Measurements from ENCODE around the gene SLC40A1.

GRCh38 chr2:189576396-189576795 is 4.2 kb downstream of the SLC40A1 start:
- TF ChIP-seq TAF1 (IDR thresholded peaks at IDR 0.05; ENCODE audit: borderline replicate concordance, low read depth, low read length): no peak
- no peak for TF ChIP-seq POLR2A (IDR thresholded peaks at IDR 0.05; ENCODE audit: low read depth, low read length)
- no peak for TF ChIP-seq POLR2AphosphoS5 (IDR thresholded peaks at IDR 0.05; ENCODE audit: low read depth, low read length)
